Measurements from ENCODE around the gene POM121L2. TPM values are rescaled to one million over a fixed set of nuclear protein-coding genes. Genes with fewer than 3 reads are reported as not detected.

The POM121L2 gene
- not detected in 2 replicates for total RNA-seq

GRCh38 chr6:27312146-27312949, at the start of gene POM121L2:
Gene POM121L2, minus strand, starts transcription at chr6:27312273. Its CDS starts 103 bp downstream, at chr6:27312170.

Other genes with a start within 250 kb of the POM121L2 start
- not detected in 2 replicates for gene PRSS16, start 64.6 kb downstream of the POM121L2 start, total RNA-seq
- under 0.01 and 0.14 TPM in 2 replicates for gene ZNF391, start 76.5 kb upstream of the POM121L2 start, total RNA-seq
- gene ZNF184, start 160.8 kb upstream of the POM121L2 start, total RNA-seq = 5.7 TPM in 2 replicates